ENCODE measurements around the gene ROGDI. TPM values are rescaled to one million over a fixed set of nuclear protein-coding genes. Genes with fewer than 3 reads are reported as not detected.

Gene ROGDI
- total RNA-seq, 1 donor from 2014 or later, result 113 TPM

DNA sequence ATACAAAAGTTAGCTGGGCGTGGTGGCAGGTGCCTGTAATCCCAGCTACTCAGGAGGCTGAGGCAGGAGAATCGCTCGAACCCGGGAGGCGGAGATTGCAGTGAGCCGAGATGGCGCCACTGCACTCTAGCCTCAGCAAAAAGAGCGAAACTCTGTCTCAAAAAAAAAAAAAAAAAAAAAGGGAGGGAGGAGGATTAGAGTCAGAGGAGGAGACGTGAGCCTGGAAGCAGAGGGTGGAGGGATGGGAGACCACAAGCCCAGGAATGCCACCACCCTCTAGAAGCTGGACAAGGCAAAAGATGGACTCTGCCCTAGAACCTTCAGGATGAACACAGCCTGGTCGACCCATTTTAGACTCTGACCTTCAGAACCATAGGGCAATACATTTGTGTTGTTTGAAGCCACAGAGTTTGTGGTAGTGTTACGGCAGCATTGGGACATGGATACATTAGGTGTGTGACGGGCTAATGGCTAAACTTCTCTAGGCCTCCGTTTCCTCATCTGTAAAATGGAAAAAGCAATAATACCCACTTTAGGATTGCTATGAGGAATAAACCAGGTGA is 9.4 kb downstream of the ROGDI start:
- no peak for DNase-seq
- H3K27me3 Mint-ChIP-seq (ENCODE audit: unreplicated experiment), result peaks cover 2% of the 10 kb centered on the region
- TF ChIP-seq, protein P1, sequence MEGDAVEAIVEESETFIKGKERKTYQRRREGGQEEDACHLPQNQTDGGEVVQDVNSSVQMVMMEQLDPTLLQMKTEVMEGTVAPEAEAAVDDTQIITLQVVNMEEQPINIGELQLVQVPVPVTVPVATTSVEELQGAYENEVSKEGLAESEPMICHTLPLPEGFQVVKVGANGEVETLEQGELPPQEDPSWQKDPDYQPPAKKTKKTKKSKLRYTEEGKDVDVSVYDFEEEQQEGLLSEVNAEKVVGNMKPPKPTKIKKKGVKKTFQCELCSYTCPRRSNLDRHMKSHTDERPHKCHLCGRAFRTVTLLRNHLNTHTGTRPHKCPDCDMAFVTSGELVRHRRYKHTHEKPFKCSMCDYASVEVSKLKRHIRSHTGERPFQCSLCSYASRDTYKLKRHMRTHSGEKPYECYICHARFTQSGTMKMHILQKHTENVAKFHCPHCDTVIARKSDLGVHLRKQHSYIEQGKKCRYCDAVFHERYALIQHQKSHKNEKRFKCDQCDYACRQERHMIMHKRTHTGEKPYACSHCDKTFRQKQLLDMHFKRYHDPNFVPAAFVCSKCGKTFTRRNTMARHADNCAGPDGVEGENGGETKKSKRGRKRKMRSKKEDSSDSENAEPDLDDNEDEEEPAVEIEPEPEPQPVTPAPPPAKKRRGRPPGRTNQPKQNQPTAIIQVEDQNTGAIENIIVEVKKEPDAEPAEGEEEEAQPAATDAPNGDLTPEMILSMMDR (IDR thresholded peaks at IDR 0.05; ENCODE audit: partially characterized antibody, unreplicated experiment), result no peak
- no peaks in the 10 kb centered on the region for H3K36me3 Mint-ChIP-seq (ENCODE audit: unreplicated experiment)
- H3K4me1 Mint-ChIP-seq (ENCODE audit: low read depth, unreplicated experiment), result peaks cover 6% of the 10 kb centered on the region
- H3K4me3 Mint-ChIP-seq (ENCODE audit: unreplicated experiment), result no peak overlapping the region
- H3K27ac Mint-ChIP-seq (ENCODE audit: unreplicated experiment), result no peak overlapping the region
- no peaks in the 10 kb centered on the region for H3K9me3 Mint-ChIP-seq (ENCODE audit: unreplicated experiment)

DNA sequence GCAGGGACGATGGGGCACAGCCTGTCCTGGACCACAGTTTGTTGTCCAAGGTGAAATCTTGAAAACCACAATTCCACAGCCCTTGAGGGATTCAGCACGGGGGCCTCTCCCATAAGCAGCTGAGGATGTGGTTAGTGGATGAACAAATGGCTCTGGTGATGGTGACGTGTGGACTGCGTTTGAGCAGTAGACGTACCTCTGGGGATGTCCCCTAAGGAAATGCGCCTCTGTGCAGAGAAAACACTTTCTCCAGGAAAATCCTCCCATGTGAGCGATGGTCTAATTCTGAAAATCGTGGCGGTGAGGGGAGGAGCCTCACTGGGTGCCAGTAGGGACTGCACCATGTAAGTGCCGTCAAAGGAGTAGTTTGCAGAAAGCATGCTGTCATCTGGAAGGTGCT is 11.6 kb downstream of the ROGDI start:
- TF ChIP-seq, protein P1 (IDR thresholded peaks at IDR 0.05; ENCODE audit: partially characterized antibody, unreplicated experiment), result no peak
- no peaks in the 10 kb centered on the region for H3K36me3 Mint-ChIP-seq (ENCODE audit: unreplicated experiment)
- no peak overlapping the region for H3K27ac Mint-ChIP-seq (ENCODE audit: unreplicated experiment)

DNA sequence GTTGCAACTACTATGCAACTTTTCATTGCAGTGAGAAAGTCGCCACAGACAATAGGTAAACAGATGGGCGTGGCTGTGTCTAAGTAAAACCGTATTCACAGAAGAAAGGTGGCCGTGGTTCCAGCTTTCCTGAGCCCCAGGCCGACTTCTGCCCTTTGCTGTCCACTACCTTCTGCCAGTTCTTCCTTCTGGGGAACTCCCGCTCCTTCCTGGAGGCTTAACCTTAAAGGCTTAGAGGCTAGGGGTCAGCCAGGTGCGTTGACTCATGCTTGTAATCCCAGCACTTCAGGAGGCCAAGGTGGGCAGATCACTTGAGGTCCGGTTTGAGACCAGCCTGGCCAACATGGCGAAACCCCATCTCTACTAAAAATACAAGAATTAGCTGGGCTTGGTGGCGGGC is 12.2 kb downstream of the ROGDI start:
- H3K27ac Mint-ChIP-seq (ENCODE audit: unreplicated experiment), result no peak overlapping the region
- no peak overlapping the region for H3K4me3 Mint-ChIP-seq (ENCODE audit: unreplicated experiment)
- peaks cover 2% of the 10 kb centered on the region for H3K27me3 Mint-ChIP-seq (ENCODE audit: unreplicated experiment)
- no peak for DNase-seq
- TF ChIP-seq, protein P1 (IDR thresholded peaks at IDR 0.05; ENCODE audit: partially characterized antibody, unreplicated experiment), result no peak
- H3K36me3 Mint-ChIP-seq (ENCODE audit: unreplicated experiment), result no peaks in the 10 kb centered on the region
- peaks cover 9% of the 10 kb centered on the region for H3K4me1 Mint-ChIP-seq (ENCODE audit: low read depth, unreplicated experiment)
- no peaks in the 10 kb centered on the region for H3K9me3 Mint-ChIP-seq (ENCODE audit: unreplicated experiment)

More for the DNA sequence above, 11.6 kb downstream of the ROGDI start:
- peaks cover 2% of the 10 kb centered on the region for H3K27me3 Mint-ChIP-seq (ENCODE audit: unreplicated experiment)
- H3K4me3 Mint-ChIP-seq (ENCODE audit: unreplicated experiment), result no peak overlapping the region
- peaks cover 9% of the 10 kb centered on the region for H3K4me1 Mint-ChIP-seq (ENCODE audit: low read depth, unreplicated experiment)
- no peaks in the 10 kb centered on the region for H3K9me3 Mint-ChIP-seq (ENCODE audit: unreplicated experiment)
- DNase-seq, result no peak

DNA sequence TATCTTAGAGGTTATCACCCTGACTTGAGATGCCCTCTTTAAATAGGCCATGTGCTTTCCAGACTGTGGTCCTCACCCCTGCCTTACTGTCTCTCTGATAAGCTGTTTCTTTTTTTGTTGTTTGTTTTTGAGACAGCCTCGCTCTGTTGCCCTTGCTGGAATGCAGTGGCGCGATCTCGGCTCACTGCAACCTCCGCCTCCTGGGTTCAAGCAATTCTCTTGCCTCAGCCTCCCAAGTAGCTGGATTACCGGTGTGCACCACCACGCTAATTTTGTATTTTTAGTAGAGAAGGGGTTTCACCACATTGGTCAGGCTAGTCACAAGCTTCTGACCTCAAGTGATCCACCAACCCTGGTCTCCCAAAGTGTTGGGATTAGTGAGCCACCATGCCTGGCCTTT is 13.5 kb downstream of the ROGDI start:
- TF ChIP-seq, protein P1 (IDR thresholded peaks at IDR 0.05; ENCODE audit: partially characterized antibody, unreplicated experiment), result no peak
- peaks cover 9% of the 10 kb centered on the region for H3K4me1 Mint-ChIP-seq (ENCODE audit: low read depth, unreplicated experiment)
- DNase-seq, result no peak
- no peak overlapping the region for H3K27ac Mint-ChIP-seq (ENCODE audit: unreplicated experiment)
- H3K36me3 Mint-ChIP-seq (ENCODE audit: unreplicated experiment), result no peaks in the 10 kb centered on the region
- H3K27me3 Mint-ChIP-seq (ENCODE audit: unreplicated experiment), result peaks cover 2% of the 10 kb centered on the region
- H3K9me3 Mint-ChIP-seq (ENCODE audit: unreplicated experiment), result no peaks in the 10 kb centered on the region
- no peak overlapping the region for H3K4me3 Mint-ChIP-seq (ENCODE audit: unreplicated experiment)

DNA sequence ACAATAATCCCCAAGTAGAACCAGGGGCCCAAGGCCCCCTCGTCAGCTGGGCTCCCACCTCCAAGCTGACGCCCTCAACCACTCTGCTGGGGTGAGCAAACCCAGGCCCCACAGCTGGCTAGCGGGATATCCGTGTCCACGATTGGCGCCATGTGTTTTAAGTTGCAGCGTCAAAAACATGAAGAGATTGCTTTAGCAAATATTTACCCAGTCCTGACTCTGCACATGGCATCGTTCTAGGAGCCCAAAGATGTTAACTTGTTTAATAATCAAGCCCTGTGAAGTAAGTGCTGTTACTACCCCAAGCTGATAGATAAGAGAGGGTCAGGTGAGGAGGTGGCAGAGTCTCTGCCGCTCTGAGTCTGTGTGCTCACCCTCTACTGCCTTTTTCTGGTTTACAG is 13.9 kb downstream of the ROGDI start:
- peaks cover 9% of the 10 kb centered on the region for H3K4me1 Mint-ChIP-seq (ENCODE audit: low read depth, unreplicated experiment)
- H3K9me3 Mint-ChIP-seq (ENCODE audit: unreplicated experiment), result no peaks in the 10 kb centered on the region
- DNase-seq, result no peak
- no peak overlapping the region for H3K27ac Mint-ChIP-seq (ENCODE audit: unreplicated experiment)
- TF ChIP-seq, protein P1 (IDR thresholded peaks at IDR 0.05; ENCODE audit: partially characterized antibody, unreplicated experiment), result no peak
- H3K36me3 Mint-ChIP-seq (ENCODE audit: unreplicated experiment), result no peaks in the 10 kb centered on the region
- H3K27me3 Mint-ChIP-seq (ENCODE audit: unreplicated experiment), result peaks cover 2% of the 10 kb centered on the region
- no peak overlapping the region for H3K4me3 Mint-ChIP-seq (ENCODE audit: unreplicated experiment)
